Measurements from ENCODE around the gene OR2C3.
"Not testable (repeated sequence)": the region's sequence is repeated elsewhere in the genome, so short reads cannot be mapped to it uniquely, and the experiment has no call there.

Gene OR2C3

DNA sequence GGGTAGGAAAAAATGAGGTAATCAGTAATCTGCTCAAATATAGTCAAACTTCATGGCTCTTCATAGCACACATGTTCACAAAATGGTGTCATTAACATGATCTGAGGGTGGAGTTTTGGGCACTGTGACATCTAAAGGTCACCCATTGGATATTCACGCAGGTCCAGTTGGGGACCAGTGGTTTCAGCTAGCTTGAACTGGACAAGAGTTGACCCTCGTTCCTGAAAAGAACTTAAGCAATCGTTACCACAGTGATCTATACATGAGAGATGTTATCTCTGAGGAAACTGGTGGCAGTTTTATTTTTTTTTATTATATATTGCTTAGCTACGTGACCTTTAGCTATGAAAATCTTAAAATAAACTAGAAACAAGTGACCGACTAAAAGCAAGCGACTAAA, 3.0 kb upstream of the OR2C3 start:
- H3K27ac ChIP-seq, result no peak overlapping the region
- TF ChIP-seq, protein P1, sequence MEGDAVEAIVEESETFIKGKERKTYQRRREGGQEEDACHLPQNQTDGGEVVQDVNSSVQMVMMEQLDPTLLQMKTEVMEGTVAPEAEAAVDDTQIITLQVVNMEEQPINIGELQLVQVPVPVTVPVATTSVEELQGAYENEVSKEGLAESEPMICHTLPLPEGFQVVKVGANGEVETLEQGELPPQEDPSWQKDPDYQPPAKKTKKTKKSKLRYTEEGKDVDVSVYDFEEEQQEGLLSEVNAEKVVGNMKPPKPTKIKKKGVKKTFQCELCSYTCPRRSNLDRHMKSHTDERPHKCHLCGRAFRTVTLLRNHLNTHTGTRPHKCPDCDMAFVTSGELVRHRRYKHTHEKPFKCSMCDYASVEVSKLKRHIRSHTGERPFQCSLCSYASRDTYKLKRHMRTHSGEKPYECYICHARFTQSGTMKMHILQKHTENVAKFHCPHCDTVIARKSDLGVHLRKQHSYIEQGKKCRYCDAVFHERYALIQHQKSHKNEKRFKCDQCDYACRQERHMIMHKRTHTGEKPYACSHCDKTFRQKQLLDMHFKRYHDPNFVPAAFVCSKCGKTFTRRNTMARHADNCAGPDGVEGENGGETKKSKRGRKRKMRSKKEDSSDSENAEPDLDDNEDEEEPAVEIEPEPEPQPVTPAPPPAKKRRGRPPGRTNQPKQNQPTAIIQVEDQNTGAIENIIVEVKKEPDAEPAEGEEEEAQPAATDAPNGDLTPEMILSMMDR (conservative IDR thresholded peaks at IDR 0.05), result no peak

DNA sequence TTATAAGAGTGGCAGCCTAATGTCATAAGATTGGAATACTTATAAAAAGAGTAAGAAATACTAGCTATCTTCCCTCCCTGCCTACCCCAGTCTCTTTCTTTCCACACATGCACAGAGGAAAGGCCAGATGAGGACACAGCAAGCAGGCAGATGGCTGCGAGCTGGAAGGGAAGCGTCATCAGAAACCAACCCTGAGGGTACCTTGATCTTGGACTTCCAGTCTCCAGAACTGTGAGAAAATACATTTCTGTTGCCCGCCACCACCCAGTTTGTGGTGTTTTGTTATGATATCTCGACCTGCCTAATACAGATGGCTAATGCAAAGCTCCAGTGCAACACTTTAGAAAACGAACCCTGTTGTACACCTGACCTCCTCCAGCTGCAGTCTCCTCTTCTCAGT, 2.3 kb upstream of the OR2C3 start:
- TF ChIP-seq, protein P1 (conservative IDR thresholded peaks at IDR 0.05), result no peak

GRCh38 chr1:247535402-247535801, 838 bp downstream of the OR2C3 start:
- TF ChIP-seq, protein P1 (conservative IDR thresholded peaks at IDR 0.05), result no peak
- H3K27ac ChIP-seq, result no peak overlapping the region

More for the DNA sequence above, 2.3 kb upstream of the OR2C3 start:
- no peak overlapping the region for H3K27ac ChIP-seq

DNA sequence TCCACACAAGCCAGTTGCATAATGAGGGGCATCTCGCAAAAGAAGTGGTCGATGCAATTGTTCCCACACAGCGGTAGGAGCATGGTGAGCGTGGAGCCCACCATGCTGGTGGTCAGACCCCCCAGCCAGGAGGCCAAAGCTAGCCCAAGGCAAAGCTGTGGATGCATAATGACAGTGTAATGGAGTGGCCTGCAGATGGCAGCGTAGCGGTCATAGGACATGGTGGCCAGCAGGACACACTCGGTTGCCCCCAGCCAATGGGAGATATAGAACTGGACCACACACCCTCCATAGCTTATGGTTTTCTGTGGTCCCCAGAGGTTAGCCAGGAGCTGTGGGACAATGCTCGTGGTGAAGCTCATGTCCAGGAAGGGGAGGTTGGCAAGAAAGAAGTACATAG, 4.3 kb downstream of the OR2C3 start:
- H3K27ac ChIP-seq, result no peak overlapping the region
- TF ChIP-seq, protein P1 (conservative IDR thresholded peaks at IDR 0.05), result no peak

DNA sequence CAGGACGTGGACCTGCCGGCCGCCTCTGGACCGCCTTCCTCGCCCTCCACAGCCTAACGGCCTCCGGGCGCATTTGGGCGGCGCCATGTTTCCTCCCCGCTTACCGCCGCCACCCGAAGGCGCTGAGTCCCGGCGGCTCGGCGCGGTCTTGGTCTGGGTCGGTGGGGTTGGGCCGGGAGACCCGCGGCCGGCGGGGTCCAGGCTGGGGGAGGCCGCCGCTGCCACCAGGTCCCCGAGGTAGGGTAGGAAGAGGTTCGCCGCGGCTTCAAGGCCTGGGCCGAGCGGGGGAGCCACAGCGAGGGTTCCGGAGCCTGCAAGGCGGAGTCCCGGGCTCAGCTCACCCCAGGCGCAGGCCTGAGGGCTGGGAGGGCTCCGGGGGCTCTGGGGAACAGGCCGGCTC, 5.5 kb downstream of the OR2C3 start:
- no peak overlapping the region for H3K27ac ChIP-seq
- TF ChIP-seq, protein P1 (conservative IDR thresholded peaks at IDR 0.05), result no peak

DNA sequence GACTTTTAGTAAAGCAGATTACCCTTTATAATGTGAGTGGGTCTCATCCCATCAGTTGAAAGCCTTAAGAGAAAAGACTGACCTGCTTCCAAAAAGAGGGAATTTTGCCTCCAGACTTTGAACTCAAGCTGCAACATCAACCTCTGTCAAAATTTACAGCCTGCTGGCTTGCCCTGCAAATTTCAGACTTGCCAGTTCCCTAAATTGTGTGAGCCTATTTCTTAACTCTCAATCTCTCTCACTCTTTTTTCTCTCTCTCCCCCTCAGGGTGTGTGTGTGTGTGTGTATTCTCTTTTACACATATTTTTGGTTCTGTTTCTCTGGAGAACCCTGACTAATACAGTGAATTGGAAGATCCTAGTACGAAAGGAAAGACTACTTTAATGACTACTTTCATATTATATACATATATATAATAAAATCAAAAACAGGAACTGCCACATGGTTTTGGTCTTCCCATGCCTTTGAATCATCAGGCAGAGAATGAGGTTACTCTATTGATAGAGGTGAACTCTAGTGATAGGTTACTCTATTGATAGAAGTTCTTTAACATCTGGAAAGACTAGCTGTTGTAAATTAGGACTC, 6.4 kb downstream of the OR2C3 start:
- no peak overlapping the region for H3K27ac ChIP-seq
- TF ChIP-seq, protein P1 (conservative IDR thresholded peaks at IDR 0.05), result no peak

DNA sequence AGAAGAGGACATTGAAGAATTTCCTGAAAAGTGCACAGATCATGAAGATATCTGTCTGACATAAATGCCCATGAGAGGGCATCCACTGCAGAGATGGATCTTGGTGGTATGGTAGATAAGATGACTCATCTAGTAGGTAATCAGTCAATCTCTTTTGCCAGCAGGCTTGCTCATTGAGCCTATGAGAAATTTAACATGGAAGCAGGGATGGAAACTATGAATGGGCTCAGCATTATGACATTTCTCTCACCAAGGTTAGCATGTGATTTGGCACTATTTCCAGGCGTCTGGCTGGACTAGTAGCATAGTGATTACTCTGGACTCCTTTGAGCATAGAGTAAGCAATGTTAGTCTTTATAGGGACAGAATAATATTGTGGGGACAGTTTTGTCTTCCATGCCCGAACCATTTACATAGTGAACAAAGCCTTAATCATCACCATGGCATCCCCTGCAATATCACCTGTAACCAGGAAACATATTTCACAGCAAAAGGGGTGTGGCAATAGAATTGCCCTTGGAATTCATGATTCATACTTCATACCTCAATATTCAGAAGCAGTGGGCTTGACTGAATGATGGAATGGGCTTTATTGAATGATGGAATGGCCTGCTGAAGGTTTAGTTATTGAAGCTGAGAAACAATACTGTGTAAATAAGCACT, 7.3 kb downstream of the OR2C3 start:
- TF ChIP-seq, protein P1 (conservative IDR thresholded peaks at IDR 0.05), result no peak
- H3K27ac ChIP-seq, result no peak overlapping the region

- H3K27ac ChIP-seq, result not testable (repeated sequence)
These were observed 14.4 kb downstream of the OR2C3 start for GRCh38 chr1:247521886-247522285.
